HepG2 (cell line): ENCODE results near the gene TOM1L2. TPM values are rescaled to one million over a fixed set of nuclear protein-coding genes. Genes with fewer than 3 reads are reported as not detected.

ENCODE experiments used
- EZH2 ChIP-seq: conservative IDR thresholded peaks from 2 replicates; pipeline ENCODE4 v1.6.1; 2012; ENCODE audit warnings: mild to moderate bottlenecking, low read depth, low read length, moderate library complexity
- FOXM1 ChIP-seq: sonication (generic); formaldehyde crosslinking; IDR thresholded peaks from 2 replicates; pipeline ENCODE4 v1.5.0; 2020; ENCODE audit warnings: missing genetic modification reagents
- GPBP1L1 ChIP-seq: sonication (generic); formaldehyde crosslinking; IDR thresholded peaks from 2 replicates; pipeline ENCODE4 v1.5.0; 2020; ENCODE audit warnings: mild to moderate bottlenecking, missing genetic modification reagents
- HES4 ChIP-seq: sonication (generic); formaldehyde crosslinking; IDR thresholded peaks from 2 replicates; pipeline ENCODE4 v1.9.0; 2021; ENCODE audit warnings: mild to moderate bottlenecking, missing genetic modification reagents, borderline replicate concordance
- MAFG ChIP-seq: sonication (generic); formaldehyde crosslinking; IDR thresholded peaks from 2 replicates; pipeline ENCODE4 v1.5.1; 2020; ENCODE audit warnings: mild to moderate bottlenecking, missing genetic modification reagents
- REST ChIP-seq, 2 experiments: IDR thresholded peaks; 2 replicates each; pipeline ENCODE4 v1.6.1; 2011 to 2012; ENCODE audit warnings: low read length in 2 of 2, borderline replicate concordance in 1 of 2, low read depth in 1 of 2, mild to moderate bottlenecking in 1 of 2, moderate library complexity in 1 of 2
- ZNF263 ChIP-seq: sonication (generic); formaldehyde crosslinking; IDR thresholded peaks from 2 replicates; pipeline ENCODE4 v1.4.0; 2020; ENCODE audit warnings: missing genetic modification reagents
- ZNF562 ChIP-seq: sonication (generic); formaldehyde crosslinking; IDR thresholded peaks from 2 replicates; pipeline ENCODE4 v1.8.0; 2022; ENCODE audit warnings: missing genetic modification reagents, borderline replicate concordance
- ZNF780A ChIP-seq: sonication (generic); formaldehyde crosslinking; IDR thresholded peaks from 2 replicates; pipeline ENCODE4 v1.8.0; 2022; ENCODE audit warnings: mild to moderate bottlenecking, missing genetic modification reagents, moderate library complexity
- ZNF878 ChIP-seq: sonication (generic); formaldehyde crosslinking; IDR thresholded peaks from 2 replicates; pipeline ENCODE4 v1.8.1; 2023; ENCODE audit warnings: mild to moderate bottlenecking, missing genetic modification reagents, moderate library complexity
- polyA plus RNA-seq, 8 experiments: library from polyadenylated mRNA; depleted of rRNA in 3 of 8; stranded (reverse) in 7 of 8; unstranded in 1 of 8; fragments of >200 nt; fragmentation: Illumina TruSeq in 4 of 8; extraction: Trizol in 4 of 8; gene quantifications; 2 replicates each; pipeline versions ENCODE4 v1.2.1 to v1.2.3, GENCODE V29; 2011 to 2016; ENCODE audit warnings: low read depth in 4 of 8, missing spikeins in 1 of 8, mixed read lengths in 1 of 8; ENCODE audit not compliant: insufficient read depth in 1 of 8
- total RNA-seq, 5 experiments: library from RNA; depleted of rRNA; stranded (reverse); fragments of >200 nt; fragmentation: Illumina TruSeq; extraction: Trizol; gene quantifications; 2 replicates each; pipeline ENCODE4 v1.2.3, GENCODE V29; 2016; ENCODE audit warnings: low read depth in 1 of 5

The TOM1L2 gene
- total and polyA plus RNA-seq, 2 of the 13 experiments (the other 11 are each of a cell fraction or from before 2014, with no cell fraction given), result 4.7 to 7.4 TPM

- TF ChIP-seq REST (IDR thresholded peaks at IDR 0.05; ENCODE audit: borderline replicate concordance in 1 of 2, low read depth in 1 of 2, low read length in 2 of 2) (no peak), HES4 (CRISPR knock-in tag) (no peak), MAFG (CRISPR knock-in tag) (no peak), FOXM1 (no peak), GPBP1L1 (CRISPR knock-in tag) (no peak), EZH2 (no peak), ZNF562 (no peak), ZNF878 (CRISPR knock-in tag) (no peak), ZNF263 (CRISPR knock-in tag) (no peak), ZNF780A (CRISPR knock-in tag) (no peak)
Measured at GRCh38 chr17:17950347-17950746, 21.9 kb downstream of the TOM1L2 start (continued).
